Stimulated activated naive B cell treated with anti-CD40 and anti-IgM and Interleukin-4, amounts not matched to agents 10 μg/mL and 1 μg/mL and 100 μg/mL, for 72 hours (primary cell): Measurements from ENCODE around the gene ASB18.

Source experiments
- ATAC-seq, 2 donors: fragments of 150-1000 bp; cut with Tn5 transposase; replicated peaks; 2 replicates each; pipeline ENCODE4 v1.10.0; 2021; ENCODE audit warnings: moderate library complexity in 1 of 2
- DNase-seq: peaks from one replicate; pipeline ENCODE4 v3.0.0; 2021
- H3K27ac Mint-ChIP-seq: one replicate; pipeline ENCODE4 v1.8.0; 2022; ENCODE audit warnings: mild to moderate bottlenecking, mixed read lengths
- H3K27me3 Mint-ChIP-seq, 2 donors: one replicate each; pipeline ENCODE4 v1.8.0; 2022; ENCODE audit warnings: mixed read lengths in 2 of 2
- H3K36me3 Mint-ChIP-seq, 2 donors: one replicate each; pipeline ENCODE4 v1.8.0; 2022; ENCODE audit warnings: mixed read lengths in 2 of 2, mild to moderate bottlenecking in 1 of 2
- H3K4me1 Mint-ChIP-seq, 2 donors: one replicate each; pipeline ENCODE4 v1.8.0; 2022; ENCODE audit warnings: mixed read lengths in 2 of 2, mild to moderate bottlenecking in 1 of 2
- H3K4me3 Mint-ChIP-seq, 2 donors: one replicate each; pipeline ENCODE4 v1.8.0; 2022; ENCODE audit warnings: mild to moderate bottlenecking in 2 of 2, mixed read lengths in 2 of 2, moderate library complexity in 1 of 2
- H3K9me3 Mint-ChIP-seq, 2 donors: one replicate each; pipeline ENCODE4 v1.8.0; 2022; ENCODE audit warnings: mixed read lengths in 2 of 2, mild to moderate bottlenecking in 1 of 2

The ASB18 gene

DNA sequence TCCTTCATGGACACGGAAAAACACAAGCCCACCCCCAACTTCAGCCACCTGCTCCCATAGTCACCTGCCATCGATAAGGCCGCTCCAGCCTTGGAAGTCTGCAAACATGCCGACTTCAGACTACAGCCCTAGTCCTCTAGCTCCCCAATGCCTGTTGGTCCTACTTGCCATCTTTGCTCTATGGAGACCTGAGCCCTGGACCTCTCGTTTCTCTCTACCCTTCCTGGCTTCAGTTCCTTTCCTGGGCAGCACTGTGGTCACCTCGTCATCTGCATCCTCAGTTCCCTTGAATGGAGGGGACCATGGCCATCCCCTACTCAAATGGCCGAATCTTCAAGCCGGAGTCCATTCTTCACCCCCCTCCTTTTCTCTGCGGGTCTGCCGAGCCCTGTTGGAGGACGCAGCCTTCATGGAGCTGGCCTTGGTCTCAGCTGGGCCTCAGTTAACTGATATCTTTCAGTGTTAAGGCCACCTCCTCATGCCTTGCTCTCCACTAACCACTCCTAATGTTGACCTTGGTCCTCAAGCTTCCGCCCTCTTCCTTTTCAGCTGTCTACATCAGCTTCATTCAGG, 48.4 kb downstream of the ASB18 start:
- no peak for DNase-seq
- no peak for ATAC-seq
- Mint-ChIP-seq H3K36me3 (no peaks in the 10 kb centered on the region), H3K4me1 (no peaks in the 10 kb centered on the region), H3K4me3 (no peak overlapping the region), H3K27me3 (peaks cover 33 to 36% of the 10 kb centered on the region in 2 donors), H3K9me3 (peaks cover 2 to 3% of the 10 kb centered on the region in 2 donors), H3K27ac (no peak overlapping the region)

DNA sequence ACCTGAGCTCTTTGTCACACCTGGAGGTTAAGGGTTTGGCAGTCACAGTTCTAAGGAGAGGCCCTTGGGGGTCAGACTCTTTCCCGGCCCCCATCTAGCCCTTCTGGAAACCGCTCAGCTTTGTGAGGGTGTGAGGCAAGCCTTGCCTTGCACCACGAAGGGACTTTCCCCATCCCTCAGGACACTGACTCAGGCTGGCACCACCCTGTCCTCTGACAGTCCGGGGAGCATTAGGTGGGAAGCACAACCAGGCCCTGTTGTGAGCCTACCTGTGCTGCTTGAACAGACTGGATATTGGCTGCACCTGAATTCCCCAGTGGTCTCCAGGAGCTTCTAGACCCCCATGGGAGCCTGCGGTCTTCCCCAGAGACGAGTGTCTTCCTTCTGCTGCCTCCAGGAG, 49.0 kb downstream of the ASB18 start:
- Mint-ChIP-seq H3K4me3 (no peak overlapping the region), H3K27ac (no peak overlapping the region), H3K4me1 (no peaks in the 10 kb centered on the region), H3K27me3 (peaks cover 30 to 40% of the 10 kb centered on the region in 2 donors), H3K36me3 (no peaks in the 10 kb centered on the region), H3K9me3 (peaks cover 2 to 3% of the 10 kb centered on the region in 2 donors)
- DNase-seq (no peak), ATAC-seq (no peak)

GRCh38 chr2:236214376-236214995, 49.7 kb downstream of the ASB18 start:
- Mint-ChIP-seq H3K4me3 (no peak overlapping the region), H3K27ac (no peak overlapping the region), H3K36me3 (no peaks in the 10 kb centered on the region), H3K4me1 (no peaks in the 10 kb centered on the region), H3K9me3 (peaks cover 2 to 3% of the 10 kb centered on the region in 2 donors), H3K27me3 (peaks cover 32 to 40% of the 10 kb centered on the region in 2 donors)
- ATAC-seq, result no peak
- DNase-seq, result no peak

GRCh38 chr2:236211296-236211695, 52.9 kb downstream of the ASB18 start:
- ATAC-seq (no peak), DNase-seq (no peak)
- Mint-ChIP-seq H3K36me3 (peaks cover 0 to 2% of the 10 kb centered on the region in 2 donors), H3K9me3 (peaks cover 0 to 2% of the 10 kb centered on the region in 2 donors), H3K27ac (no peak overlapping the region), H3K4me3 (no peak overlapping the region), H3K4me1 (no peaks in the 10 kb centered on the region), H3K27me3 (peaks cover 28 to 32% of the 10 kb centered on the region in 2 donors)

- peaks cover 0 to 5% of the 10 kb centered on the region in 2 donors for H3K9me3 Mint-ChIP-seq
- peaks cover 21 to 24% of the 10 kb centered on the region in 2 donors for H3K27me3 Mint-ChIP-seq
- no peak overlapping the region for H3K27ac Mint-ChIP-seq
- ATAC-seq (no peak), DNase-seq (no peak)
- no peaks in the 10 kb centered on the region for H3K4me1 Mint-ChIP-seq
- no peak overlapping the region for H3K4me3 Mint-ChIP-seq
- H3K36me3 Mint-ChIP-seq, result peaks cover 0 to 2% of the 10 kb centered on the region in 2 donors
Observed at GRCh38 chr2:236210536-236210935, 53.7 kb downstream of the ASB18 start.

DNA sequence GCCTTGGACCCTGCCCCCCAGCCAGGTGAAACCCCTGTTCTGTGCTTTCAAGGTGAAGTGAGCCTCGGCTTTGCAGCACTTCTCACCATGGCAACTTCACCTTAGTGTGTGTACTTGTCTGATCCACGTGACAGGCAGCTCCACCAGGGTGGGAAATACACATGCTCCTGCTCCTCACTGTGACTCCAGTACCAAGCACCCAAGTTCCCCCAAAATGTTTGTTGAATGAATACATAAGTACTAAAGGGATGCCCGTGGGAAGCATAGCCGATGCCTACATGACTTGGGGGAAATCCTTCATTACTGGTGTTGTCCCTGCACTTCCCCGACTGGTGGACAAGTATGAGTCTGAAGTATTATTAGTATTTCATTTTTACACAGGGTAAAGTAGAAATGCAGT, 54.2 kb downstream of the ASB18 start:
- DNase-seq (no peak), ATAC-seq (no peak)
- Mint-ChIP-seq H3K4me3 (no peak overlapping the region), H3K27ac (no peak overlapping the region), H3K36me3 (peaks cover 0 to 2% of the 10 kb centered on the region in 2 donors), H3K27me3 (peaks cover 19 to 23% of the 10 kb centered on the region in 2 donors), H3K4me1 (no peaks in the 10 kb centered on the region), H3K9me3 (peaks cover 0 to 5% of the 10 kb centered on the region in 2 donors)

DNA sequence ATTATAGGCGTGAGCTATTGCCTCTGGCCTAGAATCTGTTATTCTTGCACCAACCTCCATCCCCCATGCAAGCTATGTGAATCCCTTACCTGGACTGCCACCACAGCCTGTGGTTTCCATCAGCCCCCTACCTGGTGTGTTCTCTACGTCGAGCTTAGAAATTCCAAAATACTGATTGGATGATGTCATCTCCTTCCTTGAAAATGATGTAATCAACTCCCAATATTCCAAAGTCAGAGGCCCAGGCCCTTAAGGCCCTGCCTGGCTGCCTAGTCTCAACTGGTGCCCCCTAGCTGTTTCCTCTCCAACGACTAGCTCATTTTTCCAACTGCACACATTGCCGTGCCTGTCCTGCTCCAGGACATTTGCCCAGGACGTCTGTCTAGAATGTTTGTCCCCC, 54.7 kb downstream of the ASB18 start:
- no peak overlapping the region for H3K4me3 Mint-ChIP-seq
- peaks cover 19 to 23% of the 10 kb centered on the region in 2 donors for H3K27me3 Mint-ChIP-seq
- ATAC-seq, result no peak
- H3K36me3 Mint-ChIP-seq, result peaks cover 0 to 2% of the 10 kb centered on the region in 2 donors
- peaks cover 0 to 5% of the 10 kb centered on the region in 2 donors for H3K9me3 Mint-ChIP-seq
- DNase-seq, result no peak
- H3K4me1 Mint-ChIP-seq, result no peaks in the 10 kb centered on the region
- H3K27ac Mint-ChIP-seq, result no peak overlapping the region

GRCh38 chr2:236208019-236208926, 55.9 kb downstream of the ASB18 start:
- Mint-ChIP-seq H3K36me3 (peaks cover 0 to 2% of the 10 kb centered on the region in 2 donors), H3K4me3 (no peak overlapping the region), H3K4me1 (no peaks in the 10 kb centered on the region), H3K27ac (no peak overlapping the region), H3K27me3 (peaks cover 13 to 14% of the 10 kb centered on the region in 2 donors), H3K9me3 (peaks cover 0 to 5% of the 10 kb centered on the region in 2 donors)
- ATAC-seq, result no peak
- DNase-seq, result no peak

DNA sequence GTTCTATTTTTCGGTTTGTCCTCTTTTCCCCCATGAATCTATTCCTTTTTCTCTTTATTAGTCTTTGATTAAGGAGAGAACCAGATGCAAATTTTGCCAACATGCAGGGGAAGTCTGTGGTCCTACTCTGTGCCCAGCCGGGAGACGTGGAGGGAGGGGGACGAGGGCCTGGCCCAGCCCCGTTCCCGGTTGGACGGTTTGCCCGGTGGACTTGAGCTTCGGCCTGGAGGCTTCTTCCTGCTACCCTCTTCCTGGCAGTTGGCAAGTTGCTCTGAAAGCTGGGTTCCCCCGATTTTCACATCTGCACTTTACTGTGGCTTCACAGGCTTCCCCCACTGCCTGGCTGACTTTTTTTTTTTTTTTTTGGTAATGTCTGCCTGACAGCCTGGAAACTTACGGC, 56.7 kb downstream of the ASB18 start:
- Mint-ChIP-seq H3K4me3 (no peak overlapping the region), H3K9me3 (peaks cover 0 to 5% of the 10 kb centered on the region in 2 donors), H3K36me3 (peaks cover 0 to 2% of the 10 kb centered on the region in 2 donors), H3K27me3 (peaks cover 11 to 13% of the 10 kb centered on the region in 2 donors), H3K27ac (no peak overlapping the region), H3K4me1 (no peaks in the 10 kb centered on the region)
- no peak for ATAC-seq
- no peak for DNase-seq

- H3K4me3 Mint-ChIP-seq, result no peak overlapping the region
- no peak for DNase-seq
- H3K27me3 Mint-ChIP-seq, result peaks cover 9 to 12% of the 10 kb centered on the region in 2 donors
- peaks cover 0 to 5% of the 10 kb centered on the region in 2 donors for H3K9me3 Mint-ChIP-seq
- no peak for ATAC-seq
- no peak overlapping the region for H3K27ac Mint-ChIP-seq
- peaks cover 0 to 2% of the 10 kb centered on the region in 2 donors for H3K36me3 Mint-ChIP-seq
- H3K4me1 Mint-ChIP-seq, result no peaks in the 10 kb centered on the region
Observed at GRCh38 chr2:236205867-236206645, 58.1 kb downstream of the ASB18 start.

- peaks cover 0 to 2% of the 10 kb centered on the region in 2 donors for H3K36me3 Mint-ChIP-seq
- H3K27me3 Mint-ChIP-seq, result peaks cover 5 to 7% of the 10 kb centered on the region in 2 donors
- DNase-seq, result no peak
- H3K4me1 Mint-ChIP-seq, result no peaks in the 10 kb centered on the region
- no peak overlapping the region for H3K4me3 Mint-ChIP-seq
- H3K27ac Mint-ChIP-seq, result no peak overlapping the region
- peaks cover 0 to 5% of the 10 kb centered on the region in 2 donors for H3K9me3 Mint-ChIP-seq
- no peak for ATAC-seq
Observed at GRCh38 chr2:236204953-236205352, 59.3 kb downstream of the ASB18 start.

DNA sequence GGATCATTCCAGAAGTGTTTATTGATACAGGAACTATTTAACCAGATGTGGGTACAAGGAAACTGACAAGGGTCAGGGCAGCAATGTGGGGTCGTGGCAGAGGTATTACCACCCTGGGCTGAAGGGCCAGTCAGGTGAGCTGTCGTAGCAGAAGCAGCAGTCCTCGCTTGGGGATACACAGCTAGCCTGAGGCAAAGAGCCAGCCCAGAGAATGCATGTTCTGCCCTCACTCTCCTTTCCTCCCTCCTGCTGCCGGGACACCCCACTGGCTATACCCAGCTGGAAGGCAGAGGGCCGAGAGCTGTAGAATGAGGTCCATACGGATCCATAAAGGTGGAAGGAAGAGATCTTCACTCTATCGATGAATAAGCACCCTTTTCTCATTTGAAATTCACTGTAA, 63.8 kb downstream of the ASB18 start:
- H3K36me3 Mint-ChIP-seq, result no peaks in the 10 kb centered on the region
- no peaks in the 10 kb centered on the region for H3K4me1 Mint-ChIP-seq
- peaks cover 0 to 5% of the 10 kb centered on the region in 2 donors for H3K27me3 Mint-ChIP-seq
- H3K4me3 Mint-ChIP-seq, result no peak overlapping the region
- no peak overlapping the region for H3K27ac Mint-ChIP-seq
- ATAC-seq, result no peak
- DNase-seq, result no peak
- no peaks in the 10 kb centered on the region for H3K9me3 Mint-ChIP-seq

GRCh38 chr2:236196366-236196765, 67.8 kb downstream of the ASB18 start:
- Mint-ChIP-seq H3K27me3 (peaks cover 0 to 4% of the 10 kb centered on the region in 2 donors), H3K4me1 (no peaks in the 10 kb centered on the region), H3K27ac (no peak overlapping the region), H3K4me3 (no peak overlapping the region), H3K9me3 (no peaks in the 10 kb centered on the region), H3K36me3 (no peaks in the 10 kb centered on the region)
- DNase-seq (no peak), ATAC-seq (no peak)

DNA sequence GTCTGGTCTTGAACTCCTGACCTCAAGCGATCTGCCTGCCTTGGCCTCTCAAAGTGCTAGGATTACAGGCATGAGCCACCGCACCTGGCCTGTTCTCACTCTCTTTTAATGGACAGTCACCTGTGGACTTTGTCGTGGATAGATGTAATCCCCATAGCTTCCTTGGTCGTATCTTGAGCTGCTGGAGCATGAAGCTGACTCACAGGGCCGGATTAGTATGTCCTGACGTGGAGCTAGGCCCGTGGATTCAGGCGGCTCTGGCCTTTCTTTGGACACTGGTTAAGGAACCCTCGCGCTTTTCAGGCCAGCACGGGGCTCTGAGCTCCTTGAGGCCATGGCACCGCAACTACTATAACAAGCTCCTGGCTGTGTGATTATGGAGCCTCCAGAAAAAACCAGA, 68.5 kb downstream of the ASB18 start:
- Mint-ChIP-seq H3K4me3 (no peak overlapping the region), H3K27ac (no peak overlapping the region), H3K36me3 (no peaks in the 10 kb centered on the region), H3K4me1 (no peaks in the 10 kb centered on the region), H3K27me3 (peaks cover 0 to 4% of the 10 kb centered on the region in 2 donors), H3K9me3 (no peaks in the 10 kb centered on the region)
- no peak for ATAC-seq
- no peak for DNase-seq
